H54 (cell line): ENCODE data around the gene GAPT.
"Not testable (repeated sequence)": the region's sequence is repeated elsewhere in the genome, so short reads cannot be mapped to it uniquely, and the experiment has no call there.

Source experiments
- DNase-seq: peaks from one replicate; pipeline ENCODE4 v3.0.0; 2011; ENCODE audit warnings: low spot score, mixed read lengths; ENCODE audit not compliant: insufficient read length
- FAIRE-seq: peaks from 3 replicates; lab custom pipeline; 2011; peaks lifted over from hg19 to GRCh38; lab: Jason Lieb, UNC
- POLR2A ChIP-seq: IDR thresholded peaks from 2 replicates; pipeline ENCODE4 v1.6.1; 2011; ENCODE audit warnings: low read depth, mild to moderate bottlenecking, low read length

The GAPT gene

GRCh38 chr5:58503390-58504046 lies 12.3 kb downstream of the GAPT start:
- DNase-seq (no peak), FAIRE-seq (no peak)
- no peak for TF ChIP-seq POLR2A

- no peak for DNase-seq
- TF ChIP-seq POLR2A = no peak
- no peak for FAIRE-seq
Measured at GRCh38 chr5:58504766-58505165, 13.5 kb downstream of the GAPT start.

GRCh38 chr5:58505502-58505901 lies 14.3 kb downstream of the GAPT start:
- TF ChIP-seq POLR2A = no peak
- FAIRE-seq = no peak
- DNase-seq = no peak

GRCh38 chr5:58505971-58506640 lies 14.9 kb downstream of the GAPT start:
- FAIRE-seq (no peak), DNase-seq (no peak)
- TF ChIP-seq POLR2A = no peak

GRCh38 chr5:58507715-58508114 lies 16.5 kb downstream of the GAPT start:
- DNase-seq (no peak), FAIRE-seq (no peak)
- TF ChIP-seq POLR2A = no peak

- FAIRE-seq (no peak), DNase-seq (no peak)
- no peak for TF ChIP-seq POLR2A
Measured at GRCh38 chr5:58517198-58517597, 26.0 kb downstream of the GAPT start.

GRCh38 chr5:58523956-58524355 lies 32.7 kb downstream of the GAPT start:
- no peak for TF ChIP-seq POLR2A
- no peak for FAIRE-seq

GRCh38 chr5:58524571-58524970 lies 33.3 kb downstream of the GAPT start:
- no peak for TF ChIP-seq POLR2A
- FAIRE-seq (no peak), DNase-seq (no peak)

More at GRCh38 chr5:58523956-58524355, 32.7 kb downstream of the GAPT start:
- DNase-seq = no peak

GRCh38 chr5:58530942-58531490 lies 39.8 kb downstream of the GAPT start:
- FAIRE-seq (no peak), DNase-seq (no peak)
- no peak for TF ChIP-seq POLR2A

- DNase-seq, FAIRE-seq: not testable (repeated sequence)
Measured at GRCh38 chr5:58541935-58542334, 50.7 kb downstream of the GAPT start.

- TF ChIP-seq POLR2A = no peak
- DNase-seq = no peak
Measured at GRCh38 chr5:58542709-58543108, 51.5 kb downstream of the GAPT start.

GRCh38 chr5:58543723-58544122 lies 52.5 kb downstream of the GAPT start:
- no peak for DNase-seq

More at GRCh38 chr5:58542709-58543108, 51.5 kb downstream of the GAPT start:
- FAIRE-seq = no peak

GRCh38 chr5:58544195-58544594 lies 53.0 kb downstream of the GAPT start:
- no peak for FAIRE-seq
- no peak for DNase-seq
- TF ChIP-seq POLR2A = no peak

More at GRCh38 chr5:58543723-58544122, 52.5 kb downstream of the GAPT start:
- TF ChIP-seq POLR2A = no peak
- no peak for FAIRE-seq

- FAIRE-seq (no peak), DNase-seq (no peak)
- no peak for TF ChIP-seq POLR2A
Measured at GRCh38 chr5:58544926-58545325, 53.7 kb downstream of the GAPT start.
